ENCODE results near the gene SPRR1A.

DNA sequence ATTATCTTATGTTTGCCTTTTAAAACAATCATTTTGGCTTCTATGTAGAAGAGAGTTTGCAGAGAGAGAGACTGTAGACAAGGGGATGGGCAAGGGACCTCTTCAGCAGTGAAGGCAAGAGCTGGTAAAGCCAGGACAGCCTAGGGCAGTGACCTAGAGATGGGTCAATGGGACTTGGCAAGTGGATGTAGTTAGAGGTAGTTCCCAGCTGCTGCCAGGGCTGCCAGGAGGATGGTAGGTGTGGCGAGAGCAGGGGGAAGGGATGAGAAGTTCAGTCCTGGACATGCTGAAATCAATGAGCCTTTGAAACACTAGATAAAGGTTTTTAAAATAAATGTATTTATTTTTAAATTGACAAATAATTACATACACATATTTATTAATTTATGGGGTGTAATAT is 43.3 kb upstream of the SPRR1A start:
- TF ChIP-seq, protein P1, sequence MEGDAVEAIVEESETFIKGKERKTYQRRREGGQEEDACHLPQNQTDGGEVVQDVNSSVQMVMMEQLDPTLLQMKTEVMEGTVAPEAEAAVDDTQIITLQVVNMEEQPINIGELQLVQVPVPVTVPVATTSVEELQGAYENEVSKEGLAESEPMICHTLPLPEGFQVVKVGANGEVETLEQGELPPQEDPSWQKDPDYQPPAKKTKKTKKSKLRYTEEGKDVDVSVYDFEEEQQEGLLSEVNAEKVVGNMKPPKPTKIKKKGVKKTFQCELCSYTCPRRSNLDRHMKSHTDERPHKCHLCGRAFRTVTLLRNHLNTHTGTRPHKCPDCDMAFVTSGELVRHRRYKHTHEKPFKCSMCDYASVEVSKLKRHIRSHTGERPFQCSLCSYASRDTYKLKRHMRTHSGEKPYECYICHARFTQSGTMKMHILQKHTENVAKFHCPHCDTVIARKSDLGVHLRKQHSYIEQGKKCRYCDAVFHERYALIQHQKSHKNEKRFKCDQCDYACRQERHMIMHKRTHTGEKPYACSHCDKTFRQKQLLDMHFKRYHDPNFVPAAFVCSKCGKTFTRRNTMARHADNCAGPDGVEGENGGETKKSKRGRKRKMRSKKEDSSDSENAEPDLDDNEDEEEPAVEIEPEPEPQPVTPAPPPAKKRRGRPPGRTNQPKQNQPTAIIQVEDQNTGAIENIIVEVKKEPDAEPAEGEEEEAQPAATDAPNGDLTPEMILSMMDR (IDR thresholded peaks at IDR 0.05; ENCODE audit: poor library complexity): no peak
- TF ChIP-seq EZH2phosphoT487 (IDR thresholded peaks at IDR 0.05; ENCODE audit: low read depth, severe bottlenecking, unreplicated experiment): no peak
- no peak for TF ChIP-seq EZH2 (IDR thresholded peaks at IDR 0.05; ENCODE audit: borderline replicate concordance)

All from hepatocyte (in vitro differentiated cells).